Epithelial cell of esophagus (primary cell): ENCODE measurements around the gene INPP5A.

Experiments used
- DNase-seq: peaks from one replicate; pipeline ENCODE4 v3.0.0; 2010; ENCODE audit warnings: low read depth
- H3K4me3 ChIP-seq: 2 replicates; pipeline ENCODE4 v1.5.1; 2011; ENCODE audit warnings: mild to moderate bottlenecking, low read length, control low read depth
- TF ChIP-seq, protein P1 (sequence below): IDR thresholded peaks from 2 replicates; pipeline ENCODE4 v1.5.1; 2011; ENCODE audit warnings: low read depth, mild to moderate bottlenecking, low read length, control low read depth, inconsistent platforms; ENCODE audit not compliant: insufficient read depth; ENCODE audit errors: missing control alignments

INPP5A gene

DNA sequence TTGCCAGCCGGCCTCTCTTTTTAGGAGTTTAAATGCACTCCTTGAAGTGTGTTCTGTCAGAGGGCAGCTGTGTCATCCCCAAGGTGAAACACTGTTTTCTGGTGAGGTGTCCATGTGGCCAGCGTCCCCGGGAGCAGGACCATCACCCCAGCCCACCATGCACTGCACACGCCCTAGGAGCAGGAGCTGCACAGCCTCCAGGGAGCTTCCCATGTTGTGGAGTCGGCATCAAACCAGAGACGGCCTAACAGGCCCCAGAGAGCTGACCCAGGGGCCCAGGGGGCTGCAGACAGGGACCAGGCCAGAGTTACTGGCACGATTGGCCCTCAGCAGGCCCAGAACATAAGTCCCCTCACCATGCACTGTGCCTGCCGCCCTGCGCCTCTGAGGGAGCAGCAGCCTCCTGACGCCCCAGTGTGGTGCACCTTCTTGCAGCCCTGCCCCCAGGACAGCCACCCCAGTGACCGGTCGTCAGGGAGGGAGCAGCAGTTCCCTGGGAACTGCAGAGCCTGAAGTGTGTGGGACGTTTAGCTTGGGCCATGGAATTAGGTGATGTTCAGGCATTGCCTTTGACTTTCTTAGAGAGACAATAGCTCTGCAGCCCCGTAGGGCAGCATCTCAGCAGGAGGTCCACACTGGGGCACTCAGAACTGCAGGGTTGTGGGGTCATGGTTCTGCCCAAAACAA is 150.4 kb downstream of the INPP5A start:
- H3K4me3 ChIP-seq = no peak overlapping the region

GRCh38 chr10:132688580-132689420 is 151.2 kb downstream of the INPP5A start:
- no peak overlapping the region for H3K4me3 ChIP-seq
- no peak for DNase-seq
- TF ChIP-seq, protein P1, sequence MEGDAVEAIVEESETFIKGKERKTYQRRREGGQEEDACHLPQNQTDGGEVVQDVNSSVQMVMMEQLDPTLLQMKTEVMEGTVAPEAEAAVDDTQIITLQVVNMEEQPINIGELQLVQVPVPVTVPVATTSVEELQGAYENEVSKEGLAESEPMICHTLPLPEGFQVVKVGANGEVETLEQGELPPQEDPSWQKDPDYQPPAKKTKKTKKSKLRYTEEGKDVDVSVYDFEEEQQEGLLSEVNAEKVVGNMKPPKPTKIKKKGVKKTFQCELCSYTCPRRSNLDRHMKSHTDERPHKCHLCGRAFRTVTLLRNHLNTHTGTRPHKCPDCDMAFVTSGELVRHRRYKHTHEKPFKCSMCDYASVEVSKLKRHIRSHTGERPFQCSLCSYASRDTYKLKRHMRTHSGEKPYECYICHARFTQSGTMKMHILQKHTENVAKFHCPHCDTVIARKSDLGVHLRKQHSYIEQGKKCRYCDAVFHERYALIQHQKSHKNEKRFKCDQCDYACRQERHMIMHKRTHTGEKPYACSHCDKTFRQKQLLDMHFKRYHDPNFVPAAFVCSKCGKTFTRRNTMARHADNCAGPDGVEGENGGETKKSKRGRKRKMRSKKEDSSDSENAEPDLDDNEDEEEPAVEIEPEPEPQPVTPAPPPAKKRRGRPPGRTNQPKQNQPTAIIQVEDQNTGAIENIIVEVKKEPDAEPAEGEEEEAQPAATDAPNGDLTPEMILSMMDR = no peak

More for the DNA sequence above, 150.4 kb downstream of the INPP5A start:
- TF ChIP-seq, protein P1 = no peak
- DNase-seq = no peak

GRCh38 chr10:132689721-132690360 is 152.3 kb downstream of the INPP5A start:
- TF ChIP-seq, protein P1 = no peak
- H3K4me3 ChIP-seq = no peak overlapping the region
- no peak for DNase-seq

DNA sequence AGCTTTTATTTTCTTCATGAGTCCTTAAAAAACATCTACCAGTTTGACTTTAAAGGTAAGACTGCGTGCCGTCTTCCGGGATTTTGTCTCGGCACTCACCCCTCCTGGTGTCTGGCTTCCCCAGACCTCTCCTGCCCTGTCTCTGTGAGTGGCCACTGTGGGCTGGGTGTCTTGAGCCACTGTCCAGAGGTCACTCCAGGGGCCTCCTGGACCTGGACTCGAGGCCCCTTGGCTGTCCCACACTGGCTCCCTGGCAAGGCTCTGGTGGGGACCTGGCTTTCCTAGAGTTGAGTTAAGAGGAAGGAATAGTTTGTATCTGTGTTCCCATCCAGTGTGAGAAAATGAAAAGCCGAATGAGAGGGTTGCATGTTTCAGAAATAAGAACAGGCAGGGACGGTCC is 152.8 kb downstream of the INPP5A start:
- no peak for DNase-seq
- TF ChIP-seq, protein P1 = no peak
- no peak overlapping the region for H3K4me3 ChIP-seq

DNA sequence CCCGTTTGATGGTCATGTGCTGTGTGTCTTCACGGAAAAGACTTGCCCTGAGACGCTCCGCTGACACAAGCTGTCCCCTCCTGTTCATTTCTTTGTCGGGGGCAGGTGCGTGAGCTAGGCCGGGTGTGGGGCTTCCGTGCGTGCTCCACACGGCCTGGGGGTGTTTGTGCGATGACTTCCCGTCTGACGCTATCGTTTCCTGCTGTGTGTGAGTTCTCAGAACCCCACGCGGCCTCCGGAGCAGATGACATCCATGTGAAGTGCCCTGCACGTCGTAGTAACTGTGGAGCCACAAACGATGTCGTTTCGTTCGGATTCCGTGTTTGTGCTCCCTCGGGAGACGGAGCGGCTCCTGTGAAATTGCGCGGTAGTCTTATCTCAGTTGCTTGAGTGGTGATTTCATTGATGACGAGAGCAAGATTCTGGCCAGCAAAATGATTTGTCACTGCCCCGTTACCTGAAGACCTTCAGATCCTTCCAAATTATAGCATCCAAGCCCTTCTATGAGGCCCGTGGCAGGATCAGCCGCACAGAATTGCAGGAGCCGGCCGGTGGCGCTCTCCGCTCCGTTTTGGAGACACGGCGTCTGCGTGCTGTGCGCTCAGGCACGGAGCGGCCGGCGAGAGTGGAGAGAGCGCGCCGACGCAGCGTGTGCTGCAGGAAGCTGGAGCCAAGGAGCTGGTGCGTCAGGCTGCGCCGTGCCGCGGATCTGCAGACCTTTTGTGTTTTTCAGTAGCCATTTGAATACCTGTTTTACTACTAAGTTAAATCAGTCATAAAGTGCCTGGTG is 153.4 kb downstream of the INPP5A start:
- TF ChIP-seq, protein P1 = no peak
- H3K4me3 ChIP-seq = no peak overlapping the region
- DNase-seq = no peak

- TF ChIP-seq, protein P1 = no peak
- DNase-seq = no peak
- no peak overlapping the region for H3K4me3 ChIP-seq
These were observed 154.1 kb downstream of the INPP5A start for GRCh38 chr10:132691711-132692153.
